Tibial artery (tissue), 4 donors: ENCODE measurements around the gene BCL2.

Experiments
- DNase-seq, 2 donors: peaks; one replicate each; pipeline ENCODE4 v3.0.0-alpha.2; 2019
- H3K27ac ChIP-seq, 2 donors: fragments of 200-600 bp; sonication (generic) in 1 of 2; 1 replicate in 1 of 2; 2 replicates in 1 of 2; pipeline ENCODE4 v1.5.1; 2018 to 2019; ENCODE audit warnings: mild to moderate bottlenecking in 1 of 2
- H3K27me3 ChIP-seq, 2 donors: fragments of 200-600 bp; sonication (generic) in 1 of 2; one replicate each; pipeline versions ENCODE4 v1.5.1 to v1.6.0; 2016 to 2019
- H3K36me3 ChIP-seq, 3 donors: fragments of 200-600 bp; sonication (generic) in 2 of 3; one replicate each; pipeline ENCODE4 v1.5.1; 2016 to 2019; ENCODE audit warnings: mild to moderate bottlenecking in 2 of 3
- H3K4me1 ChIP-seq, 4 donors: fragments of 200-600 bp; sonication (generic) in 2 of 4; 1 replicate in 3 of 4; 2 replicates in 1 of 4; pipeline ENCODE4 v1.5.1; 2016 to 2019
- H3K4me3 ChIP-seq, 2 donors: fragments of 200-600 bp; sonication (generic) in 1 of 2; 1 replicate in 1 of 2; 2 replicates in 1 of 2; pipeline ENCODE4 v1.5.1; 2018 to 2019; ENCODE audit warnings: mild to moderate bottlenecking in 2 of 2
- H3K9me3 ChIP-seq, 3 donors: fragments of 200-600 bp; sonication (generic) in 1 of 3; one replicate each; pipeline ENCODE4 v1.5.1; 2016 to 2019
- CTCF ChIP-seq, 2 experiments: fragments of 200-600 bp in 1 of 2; fragments of 450-650 bp in 1 of 2; IDR thresholded peaks; one replicate each; pipeline ENCODE4 v1.5.1; 2017 to 2019; ENCODE audit warnings: antibody characterized with exemption in 2 of 2, mild to moderate bottlenecking in 1 of 2, moderate library complexity in 1 of 2
- intact Hi-C: fragments of 100-400 bp; cut with DNase I; formaldehyde crosslinking; loops from one replicate; pipeline ENCODE4 v1.15.0; 2023; ENCODE audit warnings: low total_unique reads

The BCL2 gene

GRCh38 chr18:63336366-63337099 is 17.0 kb upstream of the BCL2 start:
- Histone ChIP-seq H3K27ac (peak overlapping the region; percentile 44 to 49), H3K36me3 (peaks cover 38 to 86% (median 66%) of the 10 kb centered on the region in 3 donors), H3K27me3 (no peaks in the 10 kb centered on the region), H3K4me3 (no peak overlapping the region), H3K9me3 (no peaks in the 10 kb centered on the region), H3K4me1 (peaks cover 0 to 10% (median 3%) of the 10 kb centered on the region in 4 donors)
- intact Hi-C loops, result no loop called here
- TF ChIP-seq CTCF (IDR thresholded peaks at IDR 0.05), result no peak
- DNase-seq, result no peak

GRCh38 chr18:63331105-63331504 is 11.5 kb upstream of the BCL2 start:
- no peak overlapping the region for H3K4me3 ChIP-seq
- intact Hi-C loops, result no loop called here
- DNase-seq, result no peak
- H3K36me3 ChIP-seq, result peaks cover 41 to 58% (median 46%) of the 10 kb centered on the region in 3 donors
- no peak overlapping the region for H3K27ac ChIP-seq
- H3K27me3 ChIP-seq, result no peaks in the 10 kb centered on the region
- H3K9me3 ChIP-seq, result no peaks in the 10 kb centered on the region
- H3K4me1 ChIP-seq, result peaks cover 0 to 5% (median 2%) of the 10 kb centered on the region in 4 donors
- TF ChIP-seq CTCF (IDR thresholded peaks at IDR 0.05), result no peak

GRCh38 chr18:63329431-63330145 is 10.0 kb upstream of the BCL2 start:
- Histone ChIP-seq H3K4me1 (no peaks in the 10 kb centered on the region), H3K36me3 (peaks cover 31 to 43% (median 34%) of the 10 kb centered on the region in 3 donors), H3K9me3 (no peaks in the 10 kb centered on the region), H3K27ac (no peak overlapping the region), H3K27me3 (no peaks in the 10 kb centered on the region), H3K4me3 (no peak overlapping the region)
- intact Hi-C loops, result no loop called here
- no peak for DNase-seq
- no peak for TF ChIP-seq CTCF (IDR thresholded peaks at IDR 0.05)

GRCh38 chr18:63326011-63326410 is 6.4 kb upstream of the BCL2 start:
- Histone ChIP-seq H3K9me3 (no peaks in the 10 kb centered on the region), H3K27ac (no peak overlapping the region), H3K4me1 (peaks cover 0 to 18% (median 10%) of the 10 kb centered on the region in 4 donors), H3K4me3 (no peak overlapping the region), H3K36me3 (peaks cover 3 to 10% (median 9%) of the 10 kb centered on the region in 3 donors), H3K27me3 (no peaks in the 10 kb centered on the region)
- DNase-seq, result no peak
- intact Hi-C loops, result no loop called here
- no peak for TF ChIP-seq CTCF (IDR thresholded peaks at IDR 0.05)

- H3K27me3 ChIP-seq, result no peaks in the 10 kb centered on the region
Observed at GRCh38 chr18:63325086-63325686, 5.6 kb upstream of the BCL2 start.

More at GRCh38 chr18:63325086-63325686, 5.6 kb upstream of the BCL2 start:
- intact Hi-C loops, result no loop called here
- H3K4me3 ChIP-seq, result no peak overlapping the region
- peaks cover 0 to 23% (median 16%) of the 10 kb centered on the region in 4 donors for H3K4me1 ChIP-seq
- H3K36me3 ChIP-seq, result peaks cover 0 to 2% (median 1%) of the 10 kb centered on the region in 3 donors
- TF ChIP-seq CTCF (IDR thresholded peaks at IDR 0.05), result no peak
- no peaks in the 10 kb centered on the region for H3K9me3 ChIP-seq
- no peak overlapping the region for H3K27ac ChIP-seq
- DNase-seq, result no peak
